HG03135 (cell line): ENCODE data around the gene BRCA1.
"Not testable (repeated sequence)": the region's sequence is repeated elsewhere in the genome, so short reads cannot be mapped to it uniquely, and the experiment has no call there.

ENCODE experiments used
- ATAC-seq: cut with Tn5 transposase; IDR thresholded peaks from one replicate; pipeline ENCODE4 v1.9.1; 2021; ENCODE audit warnings: mild to moderate bottlenecking, moderate library complexity; ENCODE audit not compliant: unreplicated experiment

The BRCA1 gene

GRCh38 chr17:43006639-43007551, 118.3 kb downstream of the BRCA1 start, which contains the start of gene IFI35:
Gene IFI35 (plus strand): TSS chr17:43006784. CDS start chr17:43006948, 164 bp downstream.
- ATAC-seq = peak; percentile 81

GRCh38 chr17:43003542-43004172, 121.5 kb downstream of the BRCA1 start:
- ATAC-seq = no peak

GRCh38 chr17:43000894-43001293, 124.3 kb downstream of the BRCA1 start:
- not testable (repeated sequence) for ATAC-seq

- no peak for ATAC-seq
These were observed 126.1 kb downstream of the BRCA1 start for GRCh38 chr17:42999003-42999525.

GRCh38 chr17:42997984-42998938, 126.9 kb downstream of the BRCA1 start, which contains the start of gene RPL27:
Gene RPL27 (plus strand): TSS chr17:42998419. CDS start chr17:42998751, 332 bp downstream.
- ATAC-seq = peak; percentile 90

GRCh38 chr17:42997390-42997983, 127.7 kb downstream of the BRCA1 start:
- no peak for ATAC-seq
